H9 (cell line): ENCODE results near the gene NTRK3. TPM values are rescaled to one million over a fixed set of nuclear protein-coding genes. Genes with fewer than 3 reads are reported as not detected.

Source experiments
- DNase-seq: peaks from one replicate; pipeline ENCODE4 v3.0.0-alpha.2; 2017
- H2AFZ ChIP-seq: one replicate; pipeline ENCODE4 v1.6.1; 2013; ENCODE audit warnings: mild to moderate bottlenecking, low read length, control low read depth, moderate library complexity
- H2AK5ac ChIP-seq: 2 replicates; pipeline ENCODE4 v1.6.1; 2013; ENCODE audit warnings: low read length, control low read depth, mixed read lengths; ENCODE audit not compliant: insufficient read length
- H2BK120ac ChIP-seq: one replicate; pipeline ENCODE4 v1.6.1; 2013; ENCODE audit warnings: low read depth, mild to moderate bottlenecking, low read length, control low read depth, inconsistent platforms; ENCODE audit not compliant: poor library complexity, severe bottlenecking
- H2BK12ac ChIP-seq: 2 replicates; pipeline ENCODE4 v1.6.1; 2013; ENCODE audit warnings: low read length, control low read depth, mixed read lengths, low read depth; ENCODE audit not compliant: insufficient read length
- H2BK15ac ChIP-seq: 2 replicates; pipeline ENCODE4 v1.6.1; 2013; ENCODE audit warnings: low read depth, low read length, control low read depth
- H2BK20ac ChIP-seq: one replicate; pipeline ENCODE4 v1.6.1; 2013; ENCODE audit warnings: low read depth, mild to moderate bottlenecking, low read length, control low read depth, inconsistent platforms; ENCODE audit not compliant: poor library complexity, severe bottlenecking
- H2BK5ac ChIP-seq: 2 replicates; pipeline ENCODE4 v1.6.1; 2013; ENCODE audit warnings: low read length, control low read depth, mixed read lengths; ENCODE audit not compliant: insufficient read length
- H3K14ac ChIP-seq: 2 replicates; pipeline ENCODE4 v1.6.1; 2013; ENCODE audit warnings: low read length, control low read depth; ENCODE audit not compliant: insufficient read depth
- H3K18ac ChIP-seq: 2 replicates; pipeline ENCODE4 v1.6.1; 2013; ENCODE audit warnings: low read depth, mild to moderate bottlenecking, mixed read lengths, low read length, control low read depth; ENCODE audit not compliant: insufficient read length
- H3K23ac ChIP-seq: 2 replicates; pipeline ENCODE4 v1.6.1; 2013; ENCODE audit warnings: low read length, control low read depth, mixed read lengths, low read depth; ENCODE audit not compliant: insufficient read length
- H3K23me2 ChIP-seq: 2 replicates; pipeline ENCODE4 v1.6.1; 2013; ENCODE audit warnings: low read depth, mild to moderate bottlenecking, mixed read lengths, low read length, control low read depth; ENCODE audit not compliant: insufficient read length, poor library complexity, severe bottlenecking
- H3K27ac ChIP-seq: 2 replicates; pipeline ENCODE4 v1.5.1; 2013; ENCODE audit warnings: low read length, control low read depth, mixed read lengths, low read depth; ENCODE audit not compliant: insufficient read length
- H3K27me3 ChIP-seq: 2 replicates; pipeline ENCODE4 v1.6.1; 2013; ENCODE audit warnings: low read length, control low read depth, inconsistent platforms; ENCODE audit not compliant: insufficient read depth
- H3K4ac ChIP-seq: 2 replicates; pipeline ENCODE4 v1.6.1; 2013; ENCODE audit warnings: low read depth, mild to moderate bottlenecking, control low read depth, inconsistent platforms, low read length, moderate library complexity
- H3K4me1 ChIP-seq: 2 replicates; pipeline ENCODE4 v1.6.1; 2013; ENCODE audit warnings: low read length, control low read depth, inconsistent platforms; ENCODE audit not compliant: insufficient read depth
- H3K4me2 ChIP-seq: 2 replicates; pipeline ENCODE4 v1.6.1; 2013; ENCODE audit warnings: low read length, control low read depth, mixed read lengths; ENCODE audit not compliant: insufficient read length, insufficient read depth
- H3K56ac ChIP-seq: 2 replicates; pipeline ENCODE4 v1.6.1; 2013; ENCODE audit warnings: low read depth, mild to moderate bottlenecking, mixed read lengths, low read length, control low read depth; ENCODE audit not compliant: insufficient read length
- H3K79me1 ChIP-seq: 2 replicates; pipeline ENCODE4 v1.6.1; 2013; ENCODE audit warnings: low read depth, mild to moderate bottlenecking, moderate library complexity, low read length, control low read depth, inconsistent platforms; ENCODE audit not compliant: insufficient read depth, poor library complexity, severe bottlenecking
- H3K79me2 ChIP-seq: 2 replicates; pipeline ENCODE4 v1.6.1; 2013; ENCODE audit warnings: low read length, control low read depth, inconsistent platforms; ENCODE audit not compliant: insufficient read depth
- H3K9ac ChIP-seq: 2 replicates; pipeline ENCODE4 v1.6.1; 2013; ENCODE audit warnings: low read length, control low read depth, mixed read lengths; ENCODE audit not compliant: insufficient read length; ENCODE audit errors: extremely low read depth
- H3K9me3 ChIP-seq: one replicate; pipeline ENCODE4 v1.6.1; 2013; ENCODE audit warnings: low read depth, low read length, inconsistent platforms; ENCODE audit not compliant: control insufficient read depth
- H3T11ph ChIP-seq: one replicate; pipeline ENCODE4 v1.6.1; 2013; ENCODE audit warnings: mild to moderate bottlenecking, low read length, control low read depth, inconsistent platforms
- H4K20me1 ChIP-seq: one replicate; pipeline ENCODE4 v1.6.1; 2013; ENCODE audit not compliant: control insufficient read depth, insufficient read length, insufficient read depth
- H4K5ac ChIP-seq: 2 replicates; pipeline ENCODE4 v1.6.1; 2013; ENCODE audit warnings: low read depth, mild to moderate bottlenecking, mixed read lengths, low read length, control low read depth; ENCODE audit not compliant: insufficient read length
- H4K8ac ChIP-seq: replicated peaks from 2 replicates; pipeline ENCODE4 v1.6.1; 2013; ENCODE audit warnings: low read length, control low read depth, mixed read lengths, low read depth; ENCODE audit not compliant: insufficient read length
- H4K91ac ChIP-seq: 2 replicates; pipeline ENCODE4 v1.6.1; 2013; ENCODE audit warnings: low read depth, mild to moderate bottlenecking, moderate library complexity, mixed read lengths, low read length, control low read depth; ENCODE audit not compliant: insufficient read length
- H3K27ac Mint-ChIP-seq, 3 experiments: 2 replicates in 2 of 3; 3 replicates in 1 of 3; pipeline ENCODE4 v1.8.0; 2020 to 2021; ENCODE audit warnings: mixed read lengths in 3 of 3, mild to moderate bottlenecking in 1 of 3, moderate library complexity in 1 of 3
- H3K27me3 Mint-ChIP-seq: 2 replicates; pipeline ENCODE4 v1.8.0; 2021; ENCODE audit warnings: low read depth, mild to moderate bottlenecking, moderate library complexity, mixed read lengths
- H3K36me3 Mint-ChIP-seq, 3 experiments: 2 replicates in 2 of 3; 3 replicates in 1 of 3; pipeline ENCODE4 v1.8.0; 2020 to 2021; ENCODE audit warnings: low read depth in 3 of 3, mixed read lengths in 3 of 3; ENCODE audit not compliant: insufficient read depth in 1 of 3
- H3K4me1 Mint-ChIP-seq, 2 experiments: 2 replicates each; pipeline ENCODE4 v1.8.0; 2020; ENCODE audit warnings: mixed read lengths in 2 of 2
- H3K4me3 Mint-ChIP-seq, 2 experiments: 2 replicates in 1 of 2; 3 replicates in 1 of 2; pipeline ENCODE4 v1.8.0; 2020 to 2021; ENCODE audit warnings: mild to moderate bottlenecking in 2 of 2, mixed read lengths in 2 of 2, moderate library complexity in 1 of 2
- H3K9me3 Mint-ChIP-seq, 2 experiments: 2 replicates in 1 of 2; 3 replicates in 1 of 2; pipeline ENCODE4 v1.8.0; 2020; ENCODE audit warnings: mild to moderate bottlenecking in 2 of 2, mixed read lengths in 2 of 2, moderate library complexity in 1 of 2
- CTCF ChIP-seq: fragments of 200-600 bp; sonication (generic); conservative IDR thresholded peaks from 3 replicates; pipeline ENCODE4 v1.8.0; 2021; ENCODE audit warnings: antibody characterized with exemption, mild to moderate bottlenecking
- WGBS: extraction: QIAGEN DNeasy Blood & Tissue Kit; methylation state at CpG from one replicate; pipeline ENCODE4 v1.1.7; 2013; ENCODE audit warnings: missing lambda C conversion rate, low lambda C conversion rate, mixed read lengths; ENCODE audit not compliant: insufficient read length; ENCODE audit errors: extremely low coverage; 5-methylcytosine and 5-hydroxymethylcytosine counted together
- total RNA-seq: library from RNA; stranded (reverse); gene quantifications from 2 replicates; pipeline ENCODE4 v1.2.1, GENCODE V29; 2021

NTRK3 gene
- total RNA-seq, 1 experiment from 2014 or later, result 2.5 TPM

DNA sequence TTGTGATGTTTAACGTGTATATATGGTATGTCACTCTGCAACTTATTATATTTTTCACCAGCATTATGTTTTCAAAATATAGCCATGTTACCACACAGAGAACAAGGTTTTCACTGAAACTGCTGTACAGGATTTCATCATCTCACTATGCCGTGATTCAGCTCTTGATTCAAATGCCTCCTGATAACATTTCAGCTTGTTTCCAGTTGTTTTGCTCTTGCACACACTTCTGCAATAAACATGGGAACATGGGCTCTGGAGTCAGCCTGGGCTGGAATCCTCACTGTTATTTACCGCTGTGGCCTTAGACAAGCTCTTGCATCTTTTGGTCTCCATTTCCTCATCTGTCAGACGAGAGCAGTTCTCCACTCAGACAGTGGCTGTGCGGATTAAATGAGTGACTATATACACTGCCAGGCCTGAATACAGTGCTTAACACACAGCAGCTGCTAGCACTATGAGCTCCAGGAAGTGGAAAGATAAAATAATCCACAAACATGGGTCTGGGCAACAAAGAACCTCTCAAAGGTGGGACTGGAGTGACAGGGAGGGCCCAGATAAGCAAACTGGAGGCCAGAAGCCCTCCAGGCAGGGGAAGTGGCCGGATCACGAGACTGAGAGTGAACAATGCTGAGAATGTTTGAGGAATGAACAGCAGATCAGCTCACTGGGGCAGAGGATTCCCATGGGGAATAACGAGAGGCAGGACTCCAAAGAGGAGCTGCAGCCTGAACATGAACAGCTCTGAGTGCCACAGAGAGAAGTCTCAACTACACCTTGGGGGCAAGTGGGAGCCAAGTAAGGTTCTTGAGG, 17.7 kb downstream of the NTRK3 start:
- H4K91ac ChIP-seq, result no peak overlapping the region
- no peak overlapping the region for H2AFZ ChIP-seq
- H2AK5ac ChIP-seq, result no peak overlapping the region
- no peak overlapping the region for H3K14ac ChIP-seq
- peaks cover 4% of the 10 kb centered on the region for H3K23me2 ChIP-seq
- Mint-ChIP-seq H3K4me1 (peaks cover 8 to 18% of the 10 kb centered on the region in 2 experiments), H3K27me3 (peaks cover 5% of the 10 kb centered on the region), H3K27ac (0 out of 7 replicates have a peak overlapping the region, but pooled peaks of 1 of the 3 experiments have one; percentile 15), H3K9me3 (peaks cover 0 to 3% of the 10 kb centered on the region in 2 experiments; a peak in 3 of 5 replicates), H3K4me3 (no peak overlapping the region), H3K36me3 (peaks cover 0 to 8% (median 3%) of the 10 kb centered on the region in 3 experiments; a peak in 3 of 7 replicates)
- no peak overlapping the region for H2BK120ac ChIP-seq
- H3K27me3 ChIP-seq, result no peaks in the 10 kb centered on the region
- no peak overlapping the region for H3K9ac ChIP-seq
- no peak overlapping the region for H4K5ac ChIP-seq
- no peaks in the 10 kb centered on the region for H3K79me2 ChIP-seq
- no peak overlapping the region for H3K4me2 ChIP-seq
- TF ChIP-seq CTCF, result no peak
- no peak overlapping the region for H2BK15ac ChIP-seq
- H3K4me1 ChIP-seq, result no peaks in the 10 kb centered on the region
- H3K18ac ChIP-seq, result no peak overlapping the region
- WGBS, result no CpG with 5 or more reads among the region's 8 CpGs
- H2BK5ac ChIP-seq, result no peak overlapping the region
- no peak for DNase-seq
- no peaks in the 10 kb centered on the region for H3K9me3 ChIP-seq
- no peaks in the 10 kb centered on the region for H3K79me1 ChIP-seq
- H3K27ac ChIP-seq, result no peak overlapping the region
- H4K20me1 ChIP-seq, result no peaks in the 10 kb centered on the region
- H3T11ph ChIP-seq, result no peak overlapping the region
- no peak overlapping the region for H4K8ac ChIP-seq
- no peak overlapping the region for H2BK20ac ChIP-seq
- H3K4ac ChIP-seq, result no peak overlapping the region
- no peak overlapping the region for H2BK12ac ChIP-seq
- no peak overlapping the region for H3K23ac ChIP-seq
- H3K56ac ChIP-seq, result no peak overlapping the region
